ELF-1 (cell line): ENCODE data around the gene LYRM2.

Experiments
- DNase-seq: peaks from one replicate; pipeline ENCODE4 v3.0.0-alpha.2; 2016; ENCODE audit warnings: low read depth, low spot score

LYRM2 gene

GRCh38 chr6:89638320-89639195 lies at the start of gene LYRM2:
LYRM2 (minus strand) TSS chr6:89638747; CDS start chr6:89638716, 31 bp downstream.
- DNase-seq, result peak; percentile 95

- peak; percentile 70 for DNase-seq
These were observed 49.8 kb upstream of the LYRM2 start for GRCh38 chr6:89688328-89688727.

- DNase-seq, result no peak
These were observed 46.8 kb upstream of the LYRM2 start for GRCh38 chr6:89685311-89685710.

GRCh38 chr6:89682991-89683390 lies 44.4 kb upstream of the LYRM2 start:
- no peak for DNase-seq

- DNase-seq, result no peak
These were observed 43.5 kb upstream of the LYRM2 start for GRCh38 chr6:89681983-89682564.

- no peak for DNase-seq
These were observed 42.0 kb upstream of the LYRM2 start for GRCh38 chr6:89680551-89680950.

- DNase-seq, result no peak
These were observed 41.6 kb upstream of the LYRM2 start for GRCh38 chr6:89680150-89680549.

- no peak for DNase-seq
These were observed 40.9 kb upstream of the LYRM2 start for GRCh38 chr6:89679215-89680120.

GRCh38 chr6:89678531-89678930 lies 40.0 kb upstream of the LYRM2 start:
- no peak for DNase-seq

GRCh38 chr6:89675949-89676748 lies 37.6 kb upstream of the LYRM2 start:
- no peak for DNase-seq

GRCh38 chr6:89670935-89671565 lies 32.5 kb upstream of the LYRM2 start:
- DNase-seq, result no peak

- no peak for DNase-seq
These were observed 30.5 kb upstream of the LYRM2 start for GRCh38 chr6:89669002-89669401.

- no peak for DNase-seq
These were observed 29.5 kb upstream of the LYRM2 start for GRCh38 chr6:89667872-89668556.

GRCh38 chr6:89662659-89663223 lies 24.2 kb upstream of the LYRM2 start:
- no peak for DNase-seq

GRCh38 chr6:89661559-89661958 lies 23.0 kb upstream of the LYRM2 start:
- DNase-seq, result no peak

- no peak for DNase-seq
These were observed 22.4 kb upstream of the LYRM2 start for GRCh38 chr6:89660981-89661380.

- no peak for DNase-seq
These were observed 19.1 kb upstream of the LYRM2 start for GRCh38 chr6:89657445-89658158.

GRCh38 chr6:89655122-89655521 lies 16.6 kb upstream of the LYRM2 start:
- DNase-seq, result no peak

- no peak for DNase-seq
These were observed 12.0 kb upstream of the LYRM2 start for GRCh38 chr6:89650579-89650978.
